Fibroblast of skin of left quadriceps (primary cell): ENCODE results near the gene BLTP3B.

Experiments
- DNase-seq, 2 experiments: peaks; one replicate each; pipeline ENCODE4 v3.0.0-alpha.2; 2013; ENCODE audit warnings: low read depth in 2 of 2

The BLTP3B gene

DNA sequence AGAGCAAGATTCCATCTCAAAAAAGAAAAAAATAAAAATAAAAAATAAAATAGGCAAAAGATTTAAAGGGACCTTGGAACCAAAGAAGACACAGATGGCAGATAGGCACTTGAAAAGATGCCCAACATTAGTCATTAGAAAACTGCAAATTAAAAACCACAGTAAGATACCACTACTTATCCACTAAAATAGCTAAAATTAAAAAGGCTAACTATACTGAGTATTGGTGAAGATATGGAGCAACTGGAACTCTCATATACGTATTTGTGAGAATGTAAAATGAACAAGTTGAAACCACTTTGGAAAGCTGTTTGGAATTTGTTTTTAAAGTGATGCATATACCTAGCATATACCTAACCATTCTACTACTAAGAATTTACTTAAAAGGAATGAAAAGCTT, 22.3 kb downstream of the BLTP3B start:
- DNase-seq = no peak

DNA sequence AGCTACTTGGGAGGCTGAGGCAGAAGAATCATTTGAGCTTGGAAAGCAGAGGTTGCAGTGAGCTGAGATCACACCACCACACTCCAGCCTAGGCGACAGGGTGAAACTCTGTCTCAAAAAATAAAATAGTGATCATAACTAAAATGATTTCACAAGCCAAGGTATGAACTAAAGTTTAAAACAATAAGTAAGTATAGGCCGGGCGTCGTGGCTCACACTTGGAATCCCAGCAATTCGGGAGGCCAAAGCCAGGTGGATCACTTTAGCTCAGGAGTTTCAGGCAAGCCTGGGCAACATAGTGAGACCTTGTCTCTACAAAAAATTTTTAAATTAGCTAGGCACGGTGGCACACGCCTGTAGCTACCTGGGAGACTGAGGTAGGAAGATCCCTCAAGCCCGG, 27.4 kb downstream of the BLTP3B start:
- DNase-seq = no peak

DNA sequence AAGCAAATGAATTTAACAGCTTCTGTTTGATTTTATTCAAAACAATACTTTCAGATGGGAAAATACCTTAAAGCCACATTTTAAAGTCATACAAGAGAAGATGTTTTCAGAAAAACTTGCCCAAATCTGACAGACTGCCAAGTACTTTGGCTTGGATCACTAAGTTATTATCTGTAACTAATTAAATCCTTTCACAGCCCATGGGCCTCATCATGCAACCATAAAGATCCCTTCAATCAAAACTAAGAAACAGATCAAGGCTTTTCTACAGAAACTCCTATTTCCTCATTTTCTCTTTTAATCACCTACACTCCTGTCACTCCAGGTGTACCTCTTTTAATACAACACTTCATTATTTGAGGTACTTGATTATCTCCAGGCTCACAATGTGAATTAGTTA, 28.1 kb downstream of the BLTP3B start:
- DNase-seq = peak; percentile 74 to 78

DNA sequence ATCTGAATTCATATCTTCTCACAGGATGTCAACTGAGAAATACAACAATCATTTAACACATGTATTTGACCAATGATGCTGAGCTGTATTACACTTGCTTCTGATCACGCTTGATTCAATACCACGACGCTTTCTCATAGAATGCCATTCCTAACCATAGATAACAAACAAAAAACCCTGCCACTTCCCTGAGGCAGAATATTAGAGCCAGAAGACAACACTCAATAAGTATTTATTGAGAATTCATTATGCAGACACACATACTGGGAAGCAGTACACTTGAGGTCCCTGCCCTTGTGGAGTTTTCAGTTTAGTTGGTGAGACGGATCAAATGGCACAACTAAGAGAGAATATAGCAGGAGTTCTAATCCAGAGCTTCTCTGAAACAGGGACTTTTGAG, 32.4 kb downstream of the BLTP3B start:
- DNase-seq = no peak

DNA sequence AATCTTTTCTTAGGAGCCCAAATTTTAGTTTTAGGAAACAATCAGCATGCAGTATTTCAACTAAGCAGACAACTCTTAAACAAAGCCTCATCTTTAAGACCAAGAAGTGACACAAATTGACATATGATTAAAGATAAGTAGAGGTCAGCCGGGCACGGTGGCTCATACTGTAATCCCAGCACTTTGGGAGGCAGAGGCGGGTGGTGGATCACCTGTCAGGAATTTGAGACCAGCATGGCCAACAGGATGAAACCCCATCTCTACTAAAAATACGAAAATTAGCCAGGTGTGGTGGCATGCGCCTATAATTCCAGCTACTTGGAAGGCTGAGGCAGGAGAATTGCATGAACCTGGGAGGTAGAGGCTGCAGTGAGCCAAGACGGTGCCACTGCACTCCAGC, 35.8 kb downstream of the BLTP3B start:
- no peak for DNase-seq

DNA sequence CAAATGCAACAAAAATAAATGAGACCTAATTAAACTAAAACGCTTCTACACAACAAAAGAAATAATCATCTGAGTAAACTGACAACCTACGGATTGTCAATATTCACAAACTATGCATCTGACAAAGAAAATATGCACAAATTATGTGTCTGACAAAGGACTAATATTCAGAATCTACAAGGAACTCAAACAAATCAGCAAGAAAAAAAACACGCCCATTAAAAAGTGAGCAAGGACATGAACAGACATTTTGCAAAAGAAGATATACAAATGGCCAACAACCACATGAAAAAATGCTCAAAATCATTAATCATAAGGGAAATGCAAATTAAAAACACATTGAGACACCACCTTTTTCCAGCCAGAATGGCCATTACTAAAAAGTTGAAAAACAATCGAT, 37.0 kb downstream of the BLTP3B start:
- no peak for DNase-seq

DNA sequence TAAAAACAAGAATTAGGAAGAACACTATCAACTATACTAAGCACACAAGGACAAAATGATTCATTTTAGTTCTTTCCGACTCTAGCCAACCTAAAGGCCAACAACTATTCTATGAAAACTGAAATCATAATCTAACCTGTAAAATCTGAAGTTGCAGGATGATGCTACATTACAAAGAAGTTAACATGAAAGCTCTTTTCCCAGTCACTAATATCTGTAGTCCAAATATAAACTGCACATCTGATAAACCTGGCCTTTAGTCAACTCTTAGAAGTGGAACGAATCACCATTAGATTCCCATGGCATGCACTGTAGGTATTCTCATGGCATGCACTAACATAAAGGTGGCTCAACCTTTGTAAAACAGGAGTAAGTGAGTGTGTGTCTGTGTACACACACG, 41.7 kb downstream of the BLTP3B start:
- DNase-seq = no peak
